ENCODE data around the gene ZNF536.
"Not testable (repeated sequence)": the region's sequence is repeated elsewhere in the genome, so short reads cannot be mapped to it uniquely, and the experiment has no call there.

The ZNF536 gene

DNA sequence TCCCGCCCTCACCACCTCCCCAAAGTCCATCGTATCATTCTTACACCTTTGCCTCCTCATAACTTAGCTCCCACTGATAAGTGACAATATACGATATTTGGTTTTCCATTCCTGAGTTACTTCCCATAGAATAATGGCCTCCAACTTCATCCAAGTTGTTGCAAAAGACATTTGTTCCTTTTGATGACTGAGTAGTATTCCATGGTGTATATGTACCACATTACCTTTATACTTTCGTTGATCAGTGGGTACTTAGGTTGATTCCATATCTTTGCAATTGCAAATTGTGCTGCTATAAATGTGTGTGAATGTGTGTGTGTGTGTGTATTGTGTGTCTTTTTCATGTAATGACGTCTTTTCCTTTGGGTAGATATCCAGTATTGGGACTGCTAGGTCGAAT, 109.6 kb downstream of the ZNF536 start:
- no peak for DNase-seq (ENCODE audit: low read depth)
- TF ChIP-seq, protein P1, sequence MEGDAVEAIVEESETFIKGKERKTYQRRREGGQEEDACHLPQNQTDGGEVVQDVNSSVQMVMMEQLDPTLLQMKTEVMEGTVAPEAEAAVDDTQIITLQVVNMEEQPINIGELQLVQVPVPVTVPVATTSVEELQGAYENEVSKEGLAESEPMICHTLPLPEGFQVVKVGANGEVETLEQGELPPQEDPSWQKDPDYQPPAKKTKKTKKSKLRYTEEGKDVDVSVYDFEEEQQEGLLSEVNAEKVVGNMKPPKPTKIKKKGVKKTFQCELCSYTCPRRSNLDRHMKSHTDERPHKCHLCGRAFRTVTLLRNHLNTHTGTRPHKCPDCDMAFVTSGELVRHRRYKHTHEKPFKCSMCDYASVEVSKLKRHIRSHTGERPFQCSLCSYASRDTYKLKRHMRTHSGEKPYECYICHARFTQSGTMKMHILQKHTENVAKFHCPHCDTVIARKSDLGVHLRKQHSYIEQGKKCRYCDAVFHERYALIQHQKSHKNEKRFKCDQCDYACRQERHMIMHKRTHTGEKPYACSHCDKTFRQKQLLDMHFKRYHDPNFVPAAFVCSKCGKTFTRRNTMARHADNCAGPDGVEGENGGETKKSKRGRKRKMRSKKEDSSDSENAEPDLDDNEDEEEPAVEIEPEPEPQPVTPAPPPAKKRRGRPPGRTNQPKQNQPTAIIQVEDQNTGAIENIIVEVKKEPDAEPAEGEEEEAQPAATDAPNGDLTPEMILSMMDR (conservative IDR thresholded peaks at IDR 0.05; ENCODE audit: control insufficient read depth, insufficient read depth, low read depth, low read length) = no peak
- no peak overlapping the region for H3K4me3 ChIP-seq (ENCODE audit: control insufficient read depth, low read depth, low read length)

DNA sequence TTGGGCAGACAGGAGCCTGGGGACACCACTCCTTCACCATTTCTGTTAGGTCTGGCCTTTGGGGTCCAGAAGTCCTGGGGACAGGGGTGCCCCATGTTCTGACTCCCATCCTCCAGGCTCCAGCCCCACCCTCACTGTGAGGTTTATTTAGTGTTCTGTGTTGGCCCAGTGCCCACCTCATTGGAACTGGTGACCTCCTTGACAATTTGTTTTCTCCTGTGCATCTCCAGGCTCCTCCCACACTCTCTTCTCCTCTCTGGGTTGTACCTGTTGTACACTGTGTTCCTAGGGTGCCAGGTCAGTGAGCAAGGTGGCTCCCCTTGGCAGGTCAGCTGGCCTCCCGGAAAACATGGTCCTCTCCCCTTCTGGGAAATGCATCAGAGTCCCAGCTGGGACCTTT, 110.8 kb downstream of the ZNF536 start:
- TF ChIP-seq, protein P1 (conservative IDR thresholded peaks at IDR 0.05; ENCODE audit: control insufficient read depth, insufficient read depth, low read depth, low read length) = no peak
- no peak for DNase-seq (ENCODE audit: low read depth)
- H3K4me3 ChIP-seq (ENCODE audit: control insufficient read depth, low read depth, low read length) = no peak overlapping the region

DNA sequence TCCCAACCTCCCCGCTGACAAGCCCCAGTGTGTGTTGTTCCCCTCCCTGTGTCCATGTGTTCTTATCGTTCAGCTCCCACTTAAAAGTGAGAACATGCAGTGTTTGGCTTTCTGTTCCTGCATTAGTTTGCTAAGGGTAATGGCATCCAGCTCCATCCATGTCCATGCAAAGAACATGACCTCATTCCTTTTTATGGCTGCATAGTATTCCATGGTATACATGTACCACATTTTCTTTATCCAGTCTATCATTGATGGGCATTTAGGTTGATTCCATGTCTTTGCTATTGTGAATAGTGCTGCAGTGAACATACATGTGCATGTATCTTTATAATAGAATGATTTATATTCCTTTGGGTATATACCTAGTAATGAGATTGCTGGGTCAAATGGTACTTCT, 114.1 kb downstream of the ZNF536 start:
- not testable (repeated sequence) for H3K4me3 ChIP-seq (ENCODE audit: control insufficient read depth, low read depth, low read length); DNase-seq (ENCODE audit: low read depth)

DNA sequence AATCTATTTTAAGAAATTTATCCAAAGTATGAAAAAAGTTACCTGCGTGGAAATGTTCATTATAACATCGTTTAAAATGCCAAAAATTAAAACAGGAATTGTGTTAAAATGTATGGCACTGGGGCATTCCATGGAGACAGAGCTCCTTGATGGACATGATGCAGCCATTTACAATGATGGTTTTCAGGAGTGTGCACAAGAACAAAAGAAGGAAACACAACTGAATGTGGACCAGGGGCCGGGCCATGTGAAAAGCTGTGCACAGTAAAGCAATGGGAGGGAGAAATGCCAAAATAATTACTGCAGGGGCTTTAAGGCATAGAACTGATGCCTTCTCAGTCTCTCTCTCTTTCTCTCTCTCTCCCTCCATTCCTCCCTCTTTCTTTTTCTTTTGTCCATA, 115.0 kb downstream of the ZNF536 start:
- no peak for DNase-seq (ENCODE audit: low read depth)
- TF ChIP-seq, protein P1 (conservative IDR thresholded peaks at IDR 0.05; ENCODE audit: control insufficient read depth, insufficient read depth, low read depth, low read length) = no peak
- no peak overlapping the region for H3K4me3 ChIP-seq (ENCODE audit: control insufficient read depth, low read depth, low read length)

DNA sequence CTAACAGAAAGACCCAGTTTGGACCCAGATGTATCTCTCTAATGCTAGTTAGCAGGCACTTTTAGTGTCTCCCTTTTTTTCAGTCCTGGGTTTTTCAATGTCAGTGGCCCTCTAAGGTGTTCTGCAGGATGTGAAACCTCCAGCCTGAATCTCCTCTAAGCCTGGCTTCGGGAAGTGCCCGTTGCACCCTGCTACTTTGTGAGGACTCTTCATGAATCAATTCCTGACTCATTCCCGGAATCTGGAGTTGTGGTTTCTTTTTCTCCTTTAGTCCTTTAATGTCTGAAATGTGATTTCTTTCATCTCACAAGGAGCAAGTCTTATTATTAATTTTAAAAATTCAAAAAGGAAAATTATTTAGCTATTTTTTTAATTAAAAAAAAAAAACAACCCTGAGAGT, 116.0 kb downstream of the ZNF536 start:
- no peak for DNase-seq (ENCODE audit: low read depth)
- H3K4me3 ChIP-seq (ENCODE audit: control insufficient read depth, low read depth, low read length) = no peak overlapping the region
- TF ChIP-seq, protein P1 (conservative IDR thresholded peaks at IDR 0.05; ENCODE audit: control insufficient read depth, insufficient read depth, low read depth, low read length) = no peak

DNA sequence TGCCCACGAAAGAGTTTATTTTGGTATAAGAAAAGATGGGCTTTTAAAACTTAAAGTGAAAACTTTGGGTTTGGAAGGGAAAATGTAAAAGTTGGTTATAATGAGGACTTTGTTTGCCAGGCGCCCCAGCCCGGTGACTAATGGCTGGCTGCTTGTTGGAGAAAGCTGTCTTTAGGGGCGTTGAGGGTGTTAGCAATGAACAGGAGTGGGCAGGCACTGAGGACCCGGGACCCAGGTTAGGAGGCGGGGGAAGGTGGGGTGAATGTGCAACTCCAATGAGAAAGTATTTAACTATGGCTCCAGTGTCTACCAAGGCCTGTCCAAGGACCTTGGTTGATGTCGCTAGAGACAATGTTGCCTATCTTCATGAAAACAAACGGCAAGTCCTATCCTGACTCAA, 118.6 kb downstream of the ZNF536 start:
- no peak overlapping the region for H3K4me3 ChIP-seq (ENCODE audit: control insufficient read depth, low read depth, low read length)
- TF ChIP-seq, protein P1 (conservative IDR thresholded peaks at IDR 0.05; ENCODE audit: control insufficient read depth, insufficient read depth, low read depth, low read length) = no peak
- no peak for DNase-seq (ENCODE audit: low read depth)

DNA sequence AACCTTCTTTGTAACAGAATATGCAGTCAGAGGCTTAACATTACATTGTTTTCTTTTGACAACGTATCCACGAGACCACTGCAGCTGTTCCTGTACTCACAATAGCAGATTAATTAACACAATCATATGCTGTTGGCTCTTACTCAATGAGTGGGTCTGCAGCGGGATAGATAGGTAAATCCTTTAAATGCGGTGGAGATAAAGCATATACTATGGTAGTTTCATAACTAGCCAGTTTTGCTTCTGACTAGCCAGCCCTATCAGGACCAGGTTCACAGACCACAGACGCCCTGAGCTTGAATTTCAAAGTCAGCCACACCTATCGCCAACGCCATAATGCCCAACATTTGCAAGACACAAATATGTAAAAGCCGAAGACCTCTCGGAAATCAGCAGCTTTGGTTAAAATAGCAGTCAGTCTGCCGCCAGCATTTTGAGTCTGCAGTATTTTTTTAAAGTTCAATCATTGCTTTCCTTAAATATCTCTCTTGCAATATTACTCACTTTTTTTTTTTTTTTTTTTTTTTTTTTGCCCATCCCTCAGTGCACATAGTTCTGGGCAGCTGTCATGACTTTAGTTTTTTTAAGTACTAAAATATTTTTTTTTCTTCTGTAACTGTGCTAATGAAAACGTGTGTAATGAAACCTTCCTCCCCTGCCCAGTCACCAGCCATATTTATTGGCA, 120.5 kb downstream of the ZNF536 start:
- no peak for DNase-seq (ENCODE audit: low read depth)
- TF ChIP-seq, protein P1 (conservative IDR thresholded peaks at IDR 0.05; ENCODE audit: control insufficient read depth, insufficient read depth, low read depth, low read length) = no peak
- H3K4me3 ChIP-seq (ENCODE audit: control insufficient read depth, low read depth, low read length) = no peak overlapping the region

Measured in fibroblast of mammary gland (primary cell).